ENCODE results near the gene C6orf132.

DNA sequence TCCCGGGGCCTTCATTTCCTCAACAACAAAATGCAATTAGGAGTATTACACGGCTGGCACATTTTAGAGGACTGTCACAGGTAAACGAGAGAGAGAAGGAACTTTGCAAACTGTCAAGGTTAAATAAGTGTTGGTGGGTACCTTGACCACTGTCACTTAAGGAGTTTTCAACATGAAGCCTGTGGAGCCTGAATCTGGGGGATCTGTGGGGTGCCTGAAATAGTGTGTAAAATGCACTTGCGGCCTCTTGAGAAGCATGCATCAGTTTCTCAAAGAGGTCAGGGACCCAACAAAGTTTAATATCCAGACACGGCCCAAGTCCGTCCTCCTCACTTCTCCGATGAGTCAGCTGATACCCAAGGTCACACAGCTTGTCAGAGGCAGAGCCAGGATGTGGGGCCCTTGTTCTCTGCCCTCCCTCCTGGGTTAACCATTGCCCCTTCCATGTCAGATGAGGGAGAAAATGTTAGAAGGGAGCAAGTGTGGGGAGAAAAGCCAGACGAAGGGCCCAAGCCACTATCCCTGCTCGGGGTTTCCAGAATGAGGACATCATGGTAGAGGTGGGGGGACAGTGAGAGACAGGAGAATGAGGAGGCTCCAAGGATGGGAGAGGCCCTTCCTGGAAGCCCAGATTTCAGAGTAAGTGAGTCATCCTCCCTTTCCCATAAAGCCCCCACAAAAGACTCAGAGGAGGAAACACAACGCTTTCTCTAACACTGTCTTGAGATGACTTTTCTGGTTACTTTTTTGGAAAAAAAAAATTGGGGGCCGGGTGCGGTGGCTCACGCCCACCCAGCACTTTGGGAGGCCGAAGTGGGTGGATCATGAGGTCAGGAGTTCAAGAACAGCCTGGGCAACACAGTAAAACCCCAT is 42.2 kb downstream of the C6orf132 start:
- TF ChIP-seq MAFK (IDR thresholded peaks at IDR 0.05; ENCODE audit: low read depth, low read length) = 0 out of 2 replicates have a peak, but pooled peaks have one; percentile 2
- no peak for TF ChIP-seq RCOR1 (IDR thresholded peaks at IDR 0.05; ENCODE audit: insufficient replicate concordance, low read length)
- TF ChIP-seq RFX5 (IDR thresholded peaks at IDR 0.05; ENCODE audit: low read depth, low read length) = no peak
- TF ChIP-seq POLR2A (IDR thresholded peaks at IDR 0.05; ENCODE audit: low read depth, low read length) = no peak
- TF ChIP-seq, protein P1, sequence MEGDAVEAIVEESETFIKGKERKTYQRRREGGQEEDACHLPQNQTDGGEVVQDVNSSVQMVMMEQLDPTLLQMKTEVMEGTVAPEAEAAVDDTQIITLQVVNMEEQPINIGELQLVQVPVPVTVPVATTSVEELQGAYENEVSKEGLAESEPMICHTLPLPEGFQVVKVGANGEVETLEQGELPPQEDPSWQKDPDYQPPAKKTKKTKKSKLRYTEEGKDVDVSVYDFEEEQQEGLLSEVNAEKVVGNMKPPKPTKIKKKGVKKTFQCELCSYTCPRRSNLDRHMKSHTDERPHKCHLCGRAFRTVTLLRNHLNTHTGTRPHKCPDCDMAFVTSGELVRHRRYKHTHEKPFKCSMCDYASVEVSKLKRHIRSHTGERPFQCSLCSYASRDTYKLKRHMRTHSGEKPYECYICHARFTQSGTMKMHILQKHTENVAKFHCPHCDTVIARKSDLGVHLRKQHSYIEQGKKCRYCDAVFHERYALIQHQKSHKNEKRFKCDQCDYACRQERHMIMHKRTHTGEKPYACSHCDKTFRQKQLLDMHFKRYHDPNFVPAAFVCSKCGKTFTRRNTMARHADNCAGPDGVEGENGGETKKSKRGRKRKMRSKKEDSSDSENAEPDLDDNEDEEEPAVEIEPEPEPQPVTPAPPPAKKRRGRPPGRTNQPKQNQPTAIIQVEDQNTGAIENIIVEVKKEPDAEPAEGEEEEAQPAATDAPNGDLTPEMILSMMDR (conservative IDR thresholded peaks at IDR 0.05; ENCODE audit: low read depth, low read length) = no peak
- TF ChIP-seq RAD21 (IDR thresholded peaks at IDR 0.05; ENCODE audit: low read length) = no peak
- TF ChIP-seq MXI1 (IDR thresholded peaks at IDR 0.05; ENCODE audit: borderline replicate concordance, low read depth, low read length) = no peak
- TF ChIP-seq FOS (IDR thresholded peaks at IDR 0.05; ENCODE audit: low read depth, low read length) = peak; percentile 46
- TF ChIP-seq BHLHE40 (IDR thresholded peaks at IDR 0.05; ENCODE audit: low read depth, low read length) = no peak
- TF ChIP-seq MAZ (IDR thresholded peaks at IDR 0.05; ENCODE audit: borderline replicate concordance, low read depth, low read length) = peak; percentile 67; the same call in 1 of the 2 replicates
- TF ChIP-seq NFE2L2 (IDR thresholded peaks at IDR 0.05; ENCODE audit: low read depth, low read length) = no peak
- TF ChIP-seq CHD1 (IDR thresholded peaks at IDR 0.05; ENCODE audit: low read depth, low read length) = no peak
- TF ChIP-seq, protein P2, sequence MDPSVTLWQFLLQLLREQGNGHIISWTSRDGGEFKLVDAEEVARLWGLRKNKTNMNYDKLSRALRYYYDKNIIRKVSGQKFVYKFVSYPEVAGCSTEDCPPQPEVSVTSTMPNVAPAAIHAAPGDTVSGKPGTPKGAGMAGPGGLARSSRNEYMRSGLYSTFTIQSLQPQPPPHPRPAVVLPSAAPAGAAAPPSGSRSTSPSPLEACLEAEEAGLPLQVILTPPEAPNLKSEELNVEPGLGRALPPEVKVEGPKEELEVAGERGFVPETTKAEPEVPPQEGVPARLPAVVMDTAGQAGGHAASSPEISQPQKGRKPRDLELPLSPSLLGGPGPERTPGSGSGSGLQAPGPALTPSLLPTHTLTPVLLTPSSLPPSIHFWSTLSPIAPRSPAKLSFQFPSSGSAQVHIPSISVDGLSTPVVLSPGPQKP (IDR thresholded peaks at IDR 0.05; ENCODE audit: borderline replicate concordance, low read depth, low read length) = no peak
- TF ChIP-seq SMC3 (IDR thresholded peaks at IDR 0.05; ENCODE audit: low read depth, low read length) = no peak

All from IMR-90 (cell line).